ENCODE results near the gene IL12RB2. TPM values are rescaled to one million over a fixed set of nuclear protein-coding genes. Genes with fewer than 3 reads are reported as not detected.

The IL12RB2 gene
- total and polyA plus RNA-seq, 2 of the 13 experiments (the other 11 are each of a cell fraction or from before 2014, with no cell fraction given): not detected

- TF ChIP-seq SP5 (CRISPR knock-in tag; IDR thresholded peaks at IDR 0.05; ENCODE audit: borderline replicate concordance, low read depth) (no peak), PTBP1 (IDR thresholded peaks at IDR 0.05; ENCODE audit: low read depth, low read length, poor library complexity, severe bottlenecking) (no peak), ZNF17 (CRISPR knock-in tag; IDR thresholded peaks at IDR 0.05) (no peak), MZF1 (CRISPR knock-in tag; IDR thresholded peaks at IDR 0.05; ENCODE audit: borderline replicate concordance) (no peak), ZNF609 (CRISPR knock-in tag; IDR thresholded peaks at IDR 0.05; ENCODE audit: borderline replicate concordance) (no peak), ZIK1 (CRISPR knock-in tag; IDR thresholded peaks at IDR 0.05; ENCODE audit: borderline replicate concordance, low read depth) (no peak), EZH2 (conservative IDR thresholded peaks at IDR 0.05; ENCODE audit: low read depth, low read length) (no peak), NFYB (CRISPR knock-in tag; IDR thresholded peaks at IDR 0.05) (no peak), IRF1 (CRISPR knock-in tag; IDR thresholded peaks at IDR 0.05; ENCODE audit: low read depth) (no peak)
Observed at GRCh38 chr1:67308136-67308535, 463 bp downstream of the IL12RB2 start (continued).
